SK-N-SH (cell line): ENCODE data around the gene MUC20. TPM values are rescaled to one million over a fixed set of nuclear protein-coding genes. Genes with fewer than 3 reads are reported as not detected.
"Not testable (repeated sequence)": the region's sequence is repeated elsewhere in the genome, so short reads cannot be mapped to it uniquely, and the experiment has no call there.

ENCODE experiments used
- CTCF ChIA-PET: fragments of 300-600, 350-600 bp; formaldehyde crosslinking; extraction: SDS; loops from one replicate; lab custom pipeline; 2021; lab: Yijun Ruan, JAX
- POLR2A ChIA-PET: fragments of 350-600 bp; sonication (Branson Sonifier 250); formaldehyde crosslinking; extraction: SDS; loops from one replicate; lab custom pipeline; 2020; ENCODE audit warnings: antibody characterized with exemption, inconsistent platforms; lab: Yijun Ruan, JAX
- DNase-seq: peaks from one replicate; pipeline ENCODE4 v3.0.0; 2012
- H2AFZ ChIP-seq: fragments of 200-600 bp; sonication (generic); 2 replicates; pipeline ENCODE4 v1.8.1; 2016; ENCODE audit warnings: antibody characterized with exemption, mild to moderate bottlenecking, low read depth
- H3F3A ChIP-seq: fragments of 200-600 bp; sonication (generic); replicated peaks from 2 replicates; pipeline ENCODE3; 2016; ENCODE audit warnings: antibody characterized with exemption, mild to moderate bottlenecking; ENCODE audit not compliant: insufficient read depth
- H3K27ac ChIP-seq, 2 experiments: fragments of 200-500 bp in 1 of 2; fragments of 200-600 bp in 1 of 2; sonication (Bioruptor generic) in 1 of 2; sonication (generic), shearing (Covaris generic) in 1 of 2; 2 replicates each; pipeline versions ENCODE4 v1.5.1 to v1.6.1; 2014 to 2016; ENCODE audit warnings: low read depth in 2 of 2, inconsistent platforms in 1 of 2, low read length in 1 of 2, mild to moderate bottlenecking in 1 of 2, mixed read lengths in 1 of 2
- H3K27me3 ChIP-seq: fragments of 200-600 bp; sonication (generic), shearing (Covaris generic); 2 replicates; pipeline ENCODE4 v1.6.1; 2016; ENCODE audit warnings: mixed run types; ENCODE audit not compliant: insufficient read depth
- H3K36me3 ChIP-seq, 2 experiments: fragments of 200-500 bp in 1 of 2; fragments of 200-600 bp in 1 of 2; sonication (Bioruptor generic) in 1 of 2; sonication (generic) in 1 of 2; replicated peaks in 1 of 2; 2 replicates each; pipeline versions ENCODE3 to v1.5.1; 2014 to 2016; ENCODE audit warnings: low read length in 1 of 2, mild to moderate bottlenecking in 1 of 2; ENCODE audit not compliant: insufficient read depth in 2 of 2, control insufficient read depth in 1 of 2
- H3K4me1 ChIP-seq, 2 experiments: fragments of 200-500 bp in 1 of 2; fragments of 200-600 bp in 1 of 2; sonication (Bioruptor generic) in 1 of 2; sonication (generic), shearing (Covaris generic) in 1 of 2; 2 replicates each; pipeline versions ENCODE4 v1.5.1 to v1.6.1; 2014 to 2016; ENCODE audit warnings: low read depth in 1 of 2, low read length in 1 of 2, mixed run types in 1 of 2; ENCODE audit not compliant: insufficient read depth in 2 of 2, control insufficient read depth in 1 of 2
- H3K4me2 ChIP-seq: fragments of 200-600 bp; sonication (generic), shearing (Covaris generic); 2 replicates; pipeline ENCODE4 v1.6.1; 2017; ENCODE audit warnings: mixed run types
- H3K4me3 ChIP-seq, 2 experiments: fragments of 200-500 bp in 1 of 2; fragments of 200-600 bp in 1 of 2; sonication (Bioruptor generic) in 1 of 2; sonication (generic), shearing (Covaris generic) in 1 of 2; 2 replicates each; pipeline versions ENCODE4 v1.5.1 to v1.8.1; 2014 to 2016; ENCODE audit warnings: low read depth in 2 of 2, inconsistent platforms in 1 of 2, low read length in 1 of 2, mild to moderate bottlenecking in 1 of 2, mixed read lengths in 1 of 2, moderate library complexity in 1 of 2
- H3K79me2 ChIP-seq: fragments of 200-600 bp; sonication (generic); 2 replicates; pipeline ENCODE4 v1.8.1; 2017; ENCODE audit warnings: mild to moderate bottlenecking; ENCODE audit not compliant: insufficient read depth
- H3K9ac ChIP-seq: fragments of 200-600 bp; sonication (generic); 2 replicates; pipeline ENCODE4 v1.6.1; 2017; ENCODE audit warnings: mixed run types
- H3K9me2 ChIP-seq: fragments of 200-600 bp; sonication (generic); 2 replicates; pipeline ENCODE4 v1.6.1; 2017; ENCODE audit warnings: mixed run types
- H3K9me3 ChIP-seq: fragments of 200-600 bp; sonication (generic); 2 replicates; pipeline ENCODE4 v1.6.1; 2017; ENCODE audit warnings: mixed run types, mild to moderate bottlenecking, moderate library complexity
- H4K20me1 ChIP-seq: fragments of 200-600 bp; sonication (generic); 2 replicates; pipeline ENCODE4 v1.6.1; 2017; ENCODE audit warnings: mild to moderate bottlenecking, mixed run types; ENCODE audit not compliant: insufficient read depth
- WGBS: methylation state at CpG from one replicate; pipeline ENCODE4 v1.1.6; 2017; ENCODE audit warnings: low lambda C conversion rate; 5-methylcytosine and 5-hydroxymethylcytosine counted together
- polyA plus RNA-seq, 3 experiments: library from polyadenylated mRNA; depleted of rRNA; stranded (reverse); fragments of >200 nt; gene quantifications; 2 replicates each; pipeline ENCODE4 v1.2.3, GENCODE V29; 2012

MUC20 gene
- polyA plus RNA-seq, 1 of the 3 experiments (the other 2 are of a cell fraction) = 0.31 TPM

DNA sequence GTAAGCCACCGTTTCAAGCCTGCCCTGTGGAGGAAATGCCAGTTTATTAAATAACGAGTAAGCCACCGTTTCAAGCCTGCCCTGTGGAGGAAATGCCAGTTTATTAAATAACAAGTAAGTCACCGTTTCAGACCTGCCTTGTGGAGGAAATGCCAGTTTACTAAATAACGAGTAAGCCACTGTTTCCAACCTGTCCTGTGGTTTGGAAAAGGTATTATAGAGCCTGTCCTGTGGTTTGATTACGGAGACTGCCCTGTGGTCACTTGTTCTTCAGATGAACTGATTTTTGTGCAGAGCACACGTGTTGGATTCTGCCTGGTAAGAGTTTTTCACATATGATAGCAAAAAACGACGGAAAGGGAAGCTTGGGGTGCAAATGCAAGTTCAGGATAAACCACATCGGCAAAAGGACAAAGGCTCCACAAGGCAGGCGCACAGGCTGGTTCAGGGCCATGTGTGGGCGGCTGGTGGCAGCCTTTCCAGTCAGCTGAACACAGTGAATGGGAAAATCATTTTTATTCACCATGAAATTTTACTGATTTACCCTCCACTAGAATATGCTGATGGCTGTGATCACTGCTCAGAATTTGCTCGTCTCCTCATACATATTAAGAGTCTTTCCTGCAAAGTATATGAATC, 38.6 kb upstream of the MUC20 start:
- H3K4me2 ChIP-seq, POLR2A ChIA-PET, CTCF ChIA-PET, H3K9ac ChIP-seq, H4K20me1 ChIP-seq, H3K9me3 ChIP-seq, H3K79me2 ChIP-seq, H2AFZ ChIP-seq, H3K4me1 ChIP-seq, H3K4me3 ChIP-seq, H3K27me3 ChIP-seq, H3K9me2 ChIP-seq, DNase-seq, H3K27ac ChIP-seq: not testable (repeated sequence)
- Histone ChIP-seq H3K36me3 (peaks cover 19 to 33% of the 10 kb centered on the region in 2 experiments), H3F3A (peaks cover 13% of the 10 kb centered on the region)
- 72% methylated on average over 13 of the region's 13 CpGs for WGBS

DNA sequence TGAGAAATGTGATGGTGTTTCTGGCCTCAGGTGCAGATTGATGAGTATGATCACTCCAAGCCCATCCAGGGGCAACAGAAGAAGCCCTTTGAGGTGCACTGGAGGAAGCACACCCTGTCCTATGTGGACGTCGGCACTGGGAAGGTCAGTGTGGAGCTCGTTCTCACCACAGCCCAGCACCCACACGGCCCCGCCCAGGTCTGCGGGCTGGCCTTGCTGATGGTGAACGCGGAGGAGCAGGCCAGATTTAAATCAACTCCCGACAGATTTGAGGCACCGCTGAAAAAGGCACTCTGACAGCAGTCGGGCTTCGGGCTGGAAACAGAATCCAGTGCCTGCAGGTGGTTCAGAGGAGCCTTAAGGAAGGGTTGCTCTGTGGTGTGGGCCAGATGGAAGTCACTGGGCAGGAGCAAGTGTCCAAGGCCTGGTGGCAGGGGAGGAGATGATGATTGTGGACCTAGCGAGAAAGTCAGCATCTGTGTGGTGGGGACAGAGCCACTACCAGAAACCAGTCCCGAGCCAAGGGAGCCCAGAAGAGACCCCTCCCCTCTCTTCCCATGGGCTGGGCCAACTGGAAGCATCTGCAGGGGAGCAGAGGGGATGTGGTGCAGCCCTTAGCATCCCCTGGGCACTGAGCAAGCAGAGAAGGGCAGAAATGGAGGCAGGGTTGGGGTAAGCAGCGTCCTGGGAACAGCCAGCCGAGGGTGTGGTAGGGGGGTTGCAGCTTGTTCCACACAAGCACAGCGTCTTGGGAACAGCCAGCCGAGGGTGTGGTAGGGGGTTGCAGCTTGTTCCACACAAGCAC, 36.9 kb upstream of the MUC20 start:
- H3K9me3 ChIP-seq, H3K4me3 ChIP-seq, H3K4me2 ChIP-seq, H3K79me2 ChIP-seq, H3K9me2 ChIP-seq, H3K9ac ChIP-seq, H3K27ac ChIP-seq, CTCF ChIA-PET, H3K4me1 ChIP-seq, H2AFZ ChIP-seq, H3K27me3 ChIP-seq, H4K20me1 ChIP-seq: not testable (repeated sequence)
- Histone ChIP-seq H3F3A (peaks cover 19% of the 10 kb centered on the region), H3K36me3 (peaks cover 13 to 29% of the 10 kb centered on the region in 2 experiments)
- DNase-seq = peak; percentile 4
- POLR2A ChIA-PET = interaction anchor here (0.7 kb wide), 1 partner anchor 19 kb away, joined by 3 read pairs; no protein-coding TSS in a partner anchor
- WGBS = 94% methylated on average over 18 of the region's 18 CpGs

DNA sequence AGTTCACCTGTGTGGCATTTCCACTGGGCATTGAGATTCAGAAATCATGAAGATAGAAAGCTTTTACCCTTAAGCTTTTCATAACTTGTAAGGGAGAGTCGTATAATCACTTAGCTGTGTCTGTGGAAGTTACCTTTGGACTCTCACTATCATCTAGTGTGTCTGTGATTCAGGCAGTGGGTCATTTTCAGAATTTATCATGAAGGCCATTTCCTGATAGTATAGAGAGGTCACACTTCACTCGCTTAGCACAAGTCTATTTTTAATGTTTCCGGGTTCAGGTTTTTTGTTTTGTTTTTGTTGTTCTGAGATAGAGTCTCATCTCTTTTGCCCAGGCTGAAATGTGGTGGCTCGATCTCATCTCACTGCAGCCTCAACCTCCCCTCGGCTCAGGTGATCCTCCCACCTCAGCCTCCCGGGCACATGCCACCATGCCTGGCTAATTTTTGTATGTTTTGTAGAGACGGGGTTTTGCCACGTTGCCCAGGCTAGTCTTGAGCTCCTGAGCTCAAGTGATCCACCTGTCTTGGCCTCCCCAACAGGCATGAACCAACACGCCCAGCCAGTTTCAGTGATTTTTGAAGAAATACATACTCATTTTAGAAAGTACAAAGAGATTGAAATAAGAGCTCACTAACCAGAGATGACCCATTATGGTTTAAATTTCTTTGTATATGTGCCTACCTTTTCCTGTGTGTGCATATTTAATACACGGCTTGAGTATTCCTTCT, 36.1 kb upstream of the MUC20 start:
- DNase-seq, H3K4me1 ChIP-seq, H3K4me2 ChIP-seq, H3K9ac ChIP-seq, H3K4me3 ChIP-seq, CTCF ChIA-PET, H3K27ac ChIP-seq, H2AFZ ChIP-seq, H4K20me1 ChIP-seq, H3K9me3 ChIP-seq, H3K79me2 ChIP-seq, H3K9me2 ChIP-seq, H3K27me3 ChIP-seq: not testable (repeated sequence)
- peaks cover 19 to 25% of the 10 kb centered on the region in 2 experiments for H3K36me3 ChIP-seq
- POLR2A ChIA-PET = interaction anchor here (0.7 kb wide), 1 partner anchor 18 kb away, joined by 3 read pairs; no protein-coding TSS in a partner anchor
- H3F3A ChIP-seq = peaks cover 19% of the 10 kb centered on the region
- 88% methylated on average over 8 of the region's 10 CpGs for WGBS

DNA sequence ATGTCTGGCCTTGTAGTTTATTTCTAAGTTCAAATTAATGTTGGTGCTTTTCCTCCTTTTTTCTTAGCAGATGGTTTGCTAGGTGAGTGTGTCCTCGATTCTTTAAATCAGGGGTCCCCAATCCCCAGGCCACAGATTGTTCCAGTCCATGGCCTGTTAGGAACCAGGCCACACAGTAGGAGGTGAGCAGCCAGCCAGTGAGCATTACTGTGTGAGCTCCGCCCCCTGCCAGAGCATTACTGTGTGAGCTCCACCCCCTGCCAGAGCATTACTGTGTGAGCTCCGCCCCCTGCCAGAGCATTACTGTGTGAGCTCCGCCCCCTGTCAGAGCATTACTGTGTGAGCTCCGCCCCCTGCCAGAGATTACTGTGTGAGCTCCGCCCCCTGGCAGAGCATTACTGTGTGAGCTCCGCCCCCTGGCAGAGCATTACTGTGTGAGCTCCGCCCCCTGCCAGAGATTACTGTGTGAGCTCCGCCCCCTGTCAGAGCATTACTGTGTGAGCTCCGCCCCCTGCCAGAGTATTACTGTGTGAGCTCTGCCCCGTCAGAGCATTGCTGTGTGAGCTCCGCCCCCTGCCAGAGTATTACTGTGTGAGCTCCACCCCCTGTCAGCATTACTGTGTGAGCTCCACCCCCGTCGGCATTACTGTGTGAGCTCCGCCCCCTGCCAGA, 34.1 kb upstream of the MUC20 start:
- H3K9ac ChIP-seq, CTCF ChIA-PET, H3K27ac ChIP-seq, H3K9me2 ChIP-seq, H3K27me3 ChIP-seq, H3K4me1 ChIP-seq, POLR2A ChIA-PET, H3K9me3 ChIP-seq, DNase-seq, H3K4me3 ChIP-seq, H4K20me1 ChIP-seq, H3K79me2 ChIP-seq, H2AFZ ChIP-seq, H3K4me2 ChIP-seq: not testable (repeated sequence)
- peaks cover 19% of the 10 kb centered on the region for H3F3A ChIP-seq
- H3K36me3 ChIP-seq = peaks cover 19 to 27% of the 10 kb centered on the region in 2 experiments
- 91% methylated on average over 12 of the region's 15 CpGs for WGBS

- H4K20me1 ChIP-seq, H3K9ac ChIP-seq, H3K4me2 ChIP-seq, H3K9me2 ChIP-seq, H2AFZ ChIP-seq, H3K27me3 ChIP-seq, POLR2A ChIA-PET, H3K27ac ChIP-seq, H3K79me2 ChIP-seq, H3K4me1 ChIP-seq, CTCF ChIA-PET, H3K4me3 ChIP-seq, H3K9me3 ChIP-seq: not testable (repeated sequence)
- H3F3A ChIP-seq = peaks cover 19% of the 10 kb centered on the region
- 94% methylated on average over 15 of the region's 15 CpGs for WGBS
- peak; percentile 50 for DNase-seq
- peaks cover 24 to 27% of the 10 kb centered on the region in 2 experiments for H3K36me3 ChIP-seq
These were observed 33.5 kb upstream of the MUC20 start for GRCh38 chr3:195687209-195687760.
